ENCODE results near the gene TIAM2. TPM values are rescaled to one million over a fixed set of nuclear protein-coding genes. Genes with fewer than 3 reads are reported as not detected.
"Not testable (repeated sequence)": the region's sequence is repeated elsewhere in the genome, so short reads cannot be mapped to it uniquely, and the experiment has no call there.

Gene TIAM2
- total RNA-seq, 1 donor from 2014 or later: 5.9 TPM

DNA sequence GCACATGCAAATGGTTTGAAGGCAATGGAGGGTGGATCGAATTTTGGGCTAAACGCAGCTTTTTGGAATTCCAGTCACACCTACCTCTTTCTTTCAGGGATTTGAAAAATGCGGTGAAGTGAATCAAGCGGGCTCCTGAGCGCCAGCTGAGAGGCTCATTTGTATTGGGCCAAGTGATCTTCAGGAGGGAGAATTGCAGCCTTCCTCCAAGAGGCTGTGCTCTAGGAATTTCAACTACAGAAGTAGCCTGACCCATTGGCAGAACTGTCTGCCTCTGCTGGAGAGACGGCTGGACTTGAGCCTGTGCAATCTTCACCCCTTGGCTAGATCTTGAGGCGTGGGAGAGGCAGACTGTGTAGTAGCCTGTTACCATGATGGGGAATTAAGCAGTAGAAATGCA lies 5.7 kb upstream of the TIAM2 start:
- intact Hi-C loops (cut with micrococcal nuclease): no loop called here

DNA sequence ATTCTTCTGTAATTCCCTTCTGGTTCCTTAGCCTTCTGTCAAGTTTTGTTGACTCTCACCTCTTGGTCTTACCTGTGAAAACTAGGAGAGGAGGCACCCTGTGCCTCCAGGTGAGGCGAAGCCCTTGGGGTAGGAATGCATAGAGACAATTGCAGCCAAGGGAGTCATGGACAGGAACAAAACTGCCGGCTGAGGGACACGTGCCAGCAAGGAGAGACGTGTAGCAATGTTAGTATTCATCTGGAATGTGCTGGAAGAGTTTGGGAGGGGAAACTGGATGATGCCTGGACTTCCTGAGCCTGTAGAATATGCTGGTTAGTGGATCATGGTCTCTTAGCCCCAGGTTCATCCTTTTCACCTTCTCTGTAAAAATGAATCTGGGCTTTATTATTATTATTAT lies 3.9 kb upstream of the TIAM2 start:
- intact Hi-C loops (cut with micrococcal nuclease): no loop called here

DNA sequence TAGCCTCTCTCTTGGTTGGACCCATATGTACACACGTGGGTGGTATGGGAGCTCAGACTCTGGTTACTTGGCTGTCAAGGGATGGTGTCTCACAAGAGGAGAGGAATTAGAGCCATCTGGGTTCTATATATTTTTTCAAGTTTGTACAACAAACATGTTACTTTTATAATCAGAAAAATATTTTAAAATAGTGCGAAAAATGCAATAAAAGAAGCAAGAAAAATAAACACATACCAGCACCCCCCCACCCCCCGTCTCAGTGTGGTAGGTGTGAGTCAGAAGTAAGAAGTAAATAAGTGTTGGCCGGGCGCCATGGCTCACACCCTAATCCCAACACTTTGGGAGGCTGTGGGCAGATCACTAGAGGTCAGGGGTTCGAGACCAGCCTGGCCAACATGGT lies 2.1 kb upstream of the TIAM2 start:
- intact Hi-C loops (cut with micrococcal nuclease): no loop called here

DNA sequence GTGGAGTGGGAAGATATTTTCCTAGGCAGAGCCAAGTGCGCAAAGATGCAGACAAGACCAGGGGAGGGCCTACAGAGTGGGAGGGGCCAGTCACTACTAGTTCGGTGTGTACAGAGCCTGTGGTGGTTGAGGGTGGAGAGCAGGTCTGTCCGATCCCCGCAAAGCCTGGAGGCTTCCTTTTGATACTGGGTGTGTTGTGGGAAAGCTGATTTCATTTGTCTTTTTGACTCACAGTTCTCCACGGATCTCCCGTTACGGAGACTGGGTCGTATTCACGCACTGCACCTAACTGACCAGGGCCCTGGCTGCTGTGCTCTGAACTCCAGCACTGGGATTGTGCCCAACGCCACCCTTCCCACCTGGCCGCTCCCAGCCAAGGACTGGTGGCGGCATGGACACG lies 1.4 kb upstream of the TIAM2 start:
- intact Hi-C loops (cut with micrococcal nuclease): loop anchor here (2.0 kb wide), 1 partner anchor 181 kb away; no protein-coding TSS in a partner anchor

DNA sequence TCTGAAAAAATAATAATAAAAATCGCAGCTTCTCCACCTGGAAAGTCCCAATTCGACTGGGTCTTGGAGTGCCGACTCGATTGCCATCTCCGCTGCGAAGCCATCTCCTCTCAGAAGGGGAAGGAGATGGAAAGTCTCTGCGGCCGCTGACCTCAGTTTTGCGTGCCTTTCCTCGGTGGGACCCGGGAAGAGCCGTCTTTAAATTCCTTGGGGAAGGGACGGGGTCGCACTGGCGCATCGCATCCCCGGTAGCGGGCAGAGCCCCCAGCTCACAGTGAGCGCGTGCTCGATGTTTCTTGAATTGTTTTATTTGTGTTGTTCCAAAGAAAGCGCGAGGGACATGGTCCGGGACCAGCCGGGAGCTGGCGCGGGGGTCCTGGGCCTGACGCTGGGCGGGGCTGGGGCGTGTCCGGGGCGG lies 270 bp upstream of the TIAM2 start:
- intact Hi-C loops (cut with micrococcal nuclease): loop anchor here (2.0 kb wide), 1 partner anchor 180 kb away; no protein-coding TSS in a partner anchor

DNA sequence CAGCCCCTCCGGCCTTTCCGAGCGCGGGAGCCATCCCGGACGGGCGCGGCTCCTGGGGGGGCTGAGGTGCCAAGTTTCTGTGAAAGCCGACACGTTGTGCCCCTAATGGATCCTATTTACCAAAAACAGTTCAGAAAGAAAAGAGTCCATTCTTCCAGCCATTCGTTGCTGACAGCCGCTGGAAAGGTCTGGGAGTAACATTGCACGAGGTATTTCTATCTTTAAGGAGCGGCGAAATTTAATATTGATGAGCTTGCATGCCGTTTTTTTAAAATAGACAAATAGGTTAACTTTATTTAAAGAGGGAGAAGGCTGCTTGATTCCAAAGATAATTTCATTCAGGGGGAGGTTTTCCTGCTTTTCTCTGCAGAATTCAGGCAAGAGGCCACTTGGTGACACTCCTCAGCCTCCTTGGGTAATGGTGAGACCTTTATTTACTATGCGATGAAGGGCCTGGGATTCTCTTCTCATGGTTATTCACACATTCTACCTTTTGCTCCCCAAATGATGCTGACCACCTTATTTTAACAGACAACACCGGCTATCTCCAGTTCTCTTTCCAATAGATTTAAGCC lies 988 bp downstream of the TIAM2 start:
- intact Hi-C loops (cut with micrococcal nuclease): no loop called here

DNA sequence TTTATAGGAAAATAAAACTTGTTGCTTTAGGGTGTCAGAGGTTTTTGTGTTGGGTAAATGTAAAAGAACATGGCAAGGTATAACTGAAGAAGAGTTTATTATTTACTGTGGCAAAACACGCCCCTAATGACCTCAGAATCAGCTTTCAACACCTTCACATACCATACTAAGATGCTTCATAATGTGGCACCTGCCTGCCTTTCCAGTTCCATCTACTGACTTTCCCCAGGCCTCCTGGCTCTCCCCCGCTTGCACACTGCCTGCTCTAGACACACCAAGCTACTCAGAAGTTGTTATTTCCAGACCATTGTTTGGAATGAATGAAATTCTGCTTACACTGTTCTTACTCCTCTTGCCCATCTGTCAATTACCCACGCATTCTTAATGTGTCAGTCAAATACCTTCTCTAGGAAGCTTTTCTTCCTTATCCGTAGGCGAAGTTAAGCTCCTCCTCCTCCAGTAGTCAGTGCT lies 1.8 kb downstream of the TIAM2 start:
- intact Hi-C loops (cut with micrococcal nuclease): no loop called here

DNA sequence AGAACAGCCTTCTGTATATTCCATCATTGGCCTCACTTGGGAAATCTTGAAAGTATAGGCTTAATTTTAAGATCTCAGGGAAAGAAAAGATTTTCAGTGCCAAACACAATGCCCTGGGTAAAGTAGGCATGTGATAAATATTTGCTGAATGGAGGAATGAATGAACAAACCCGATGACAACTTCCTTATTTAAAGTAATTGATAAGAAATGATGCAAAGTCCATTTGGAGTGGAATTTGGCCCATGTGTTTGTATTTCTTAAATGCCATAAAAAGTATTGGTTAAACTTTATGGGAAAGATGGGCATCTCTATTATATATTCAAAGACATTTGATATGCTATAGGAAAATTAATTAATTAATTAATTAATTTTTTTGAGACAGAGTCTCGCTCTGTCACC lies 3.7 kb downstream of the TIAM2 start:
- intact Hi-C loops (cut with micrococcal nuclease): no loop called here

DNA sequence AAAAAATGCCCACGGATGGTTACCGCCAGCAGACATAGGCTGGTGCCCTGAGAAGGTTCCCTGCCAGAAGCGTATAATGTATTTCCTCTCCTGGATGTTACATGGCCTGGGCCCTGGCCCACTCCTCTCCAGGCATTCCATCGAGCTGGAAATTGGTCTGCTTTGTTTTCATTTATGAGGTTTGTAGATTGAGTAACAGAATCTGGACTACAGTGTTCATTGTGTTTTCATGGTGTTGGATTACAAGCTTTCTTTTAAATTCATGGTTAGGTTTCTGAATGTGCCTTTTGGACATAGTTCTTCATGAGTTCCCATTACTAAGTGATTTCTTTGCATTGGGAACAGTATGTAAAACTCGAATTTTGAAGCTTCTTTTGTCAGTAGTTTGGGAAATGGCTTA lies 6.4 kb downstream of the TIAM2 start:
- intact Hi-C loops (cut with micrococcal nuclease): no loop called here

DNA sequence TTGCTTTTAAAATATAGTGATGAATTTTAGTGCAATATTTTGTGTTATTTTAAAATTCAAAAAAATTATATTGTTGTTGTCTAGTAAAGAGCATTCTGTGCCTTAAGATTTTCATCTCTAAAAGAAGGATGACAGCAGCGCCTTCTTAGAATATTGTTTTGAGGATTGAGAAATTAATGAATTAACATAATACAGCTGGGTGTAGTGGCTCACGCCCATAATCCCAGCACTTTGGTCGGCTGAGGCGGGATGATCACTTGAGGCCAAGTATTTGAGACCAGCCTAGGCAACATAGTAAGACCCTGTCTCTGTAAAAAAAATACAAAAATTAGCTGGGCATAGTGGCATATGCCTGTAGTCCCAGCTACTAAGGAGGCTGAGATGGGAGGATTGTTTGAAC lies 6.8 kb downstream of the TIAM2 start:
- intact Hi-C loops (cut with micrococcal nuclease): no loop called here

DNA sequence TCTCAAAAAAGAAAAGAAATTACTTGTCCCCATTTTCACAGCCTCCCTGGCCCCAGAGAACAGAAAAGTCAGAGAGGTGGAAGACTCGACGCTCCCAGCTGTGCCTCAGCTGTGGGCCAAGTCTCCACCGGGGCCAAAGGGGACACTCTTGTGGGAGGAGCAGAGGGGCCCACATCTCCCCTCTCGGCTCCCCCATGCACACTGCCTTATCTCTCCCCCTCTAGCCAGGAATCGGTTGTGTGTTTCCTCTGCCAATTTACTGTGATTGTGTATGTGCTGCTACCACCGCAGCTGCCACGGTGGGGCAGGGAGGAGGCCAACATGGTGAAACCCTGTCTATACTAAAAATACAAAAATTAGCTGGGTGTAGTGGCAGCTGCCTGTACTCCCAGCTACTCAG lies 8.4 kb downstream of the TIAM2 start:
- intact Hi-C loops (cut with micrococcal nuclease): no loop called here

DNA sequence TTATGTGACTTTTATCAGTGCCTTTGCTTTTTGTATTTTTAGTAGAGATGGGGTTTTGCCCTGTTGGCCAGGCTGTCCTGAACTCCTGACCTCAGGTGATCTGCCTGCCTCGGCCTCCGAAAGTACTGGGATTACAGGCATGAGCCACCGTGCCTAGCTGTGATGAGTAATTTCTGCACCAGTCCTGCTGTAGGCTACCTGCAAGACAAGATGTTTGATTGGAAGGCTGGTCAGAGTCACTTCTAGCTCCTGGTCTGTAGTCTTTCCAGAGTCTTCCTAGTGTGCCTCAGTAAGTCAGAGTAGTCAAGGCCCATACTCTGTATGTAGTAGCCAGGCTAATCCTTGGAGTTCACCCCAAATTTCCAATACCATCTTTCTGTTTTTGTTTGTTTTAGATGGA lies 8.9 kb downstream of the TIAM2 start:
- intact Hi-C loops (cut with micrococcal nuclease): no loop called here

DNA sequence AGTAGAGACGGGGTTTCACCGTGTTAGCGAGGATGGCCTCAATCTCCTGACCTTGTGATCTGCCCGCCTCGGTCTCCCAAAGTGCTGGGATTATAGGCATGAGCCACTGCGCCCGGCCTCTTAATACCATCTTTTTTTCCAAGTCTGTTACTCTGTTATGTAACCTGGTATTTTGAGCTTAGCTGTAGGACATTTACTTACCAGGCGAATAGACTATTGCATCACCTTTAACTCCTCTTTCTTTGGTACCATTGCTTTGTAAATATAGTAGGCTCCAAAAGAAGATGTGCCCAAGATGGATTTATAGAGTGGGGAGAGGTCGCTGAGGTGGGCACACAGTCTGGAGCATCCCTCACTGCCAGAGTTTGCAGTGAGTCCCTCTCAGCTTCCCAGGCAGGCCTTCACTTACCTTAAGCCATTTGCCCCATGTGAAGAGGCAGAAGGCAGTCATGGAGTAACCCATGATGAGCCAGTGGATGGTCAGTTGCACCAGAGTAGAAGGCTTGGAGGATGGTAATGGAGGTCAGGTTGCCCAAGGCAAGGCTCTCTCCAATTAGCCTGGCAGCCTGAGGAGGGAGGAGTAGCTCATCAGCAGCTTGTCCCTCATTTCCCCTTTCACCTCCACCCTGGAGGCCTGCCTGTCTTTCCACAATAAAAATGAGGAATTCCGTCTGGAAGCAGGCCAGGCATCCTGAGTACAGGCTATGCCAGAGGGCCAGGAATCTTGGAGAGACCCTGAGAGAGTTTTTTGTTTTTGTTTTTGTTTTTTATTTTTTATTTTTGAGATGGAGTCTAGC lies 9.7 kb downstream of the TIAM2 start:
- intact Hi-C loops (cut with micrococcal nuclease): no loop called here

DNA sequence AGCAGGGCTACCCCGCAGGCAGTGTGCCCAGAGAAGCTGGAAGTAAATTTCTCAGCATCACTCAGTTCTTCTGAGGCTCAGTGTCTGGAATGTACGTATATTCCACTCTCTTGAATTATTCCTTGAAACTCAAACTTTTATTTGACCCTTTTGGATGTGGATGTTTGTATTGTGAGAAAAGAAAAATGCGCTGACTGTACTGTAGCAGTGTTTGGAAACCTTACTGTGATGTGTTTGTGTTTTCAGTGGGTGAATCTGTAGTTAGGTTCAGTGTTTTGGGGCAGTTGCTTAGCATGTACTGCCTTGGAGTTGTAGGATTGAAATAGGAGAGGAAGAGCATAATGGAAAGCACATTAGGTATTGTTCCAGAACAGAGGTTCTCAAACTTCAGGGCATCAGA lies 13.5 kb downstream of the TIAM2 start:
- intact Hi-C loops (cut with micrococcal nuclease): no loop called here

DNA sequence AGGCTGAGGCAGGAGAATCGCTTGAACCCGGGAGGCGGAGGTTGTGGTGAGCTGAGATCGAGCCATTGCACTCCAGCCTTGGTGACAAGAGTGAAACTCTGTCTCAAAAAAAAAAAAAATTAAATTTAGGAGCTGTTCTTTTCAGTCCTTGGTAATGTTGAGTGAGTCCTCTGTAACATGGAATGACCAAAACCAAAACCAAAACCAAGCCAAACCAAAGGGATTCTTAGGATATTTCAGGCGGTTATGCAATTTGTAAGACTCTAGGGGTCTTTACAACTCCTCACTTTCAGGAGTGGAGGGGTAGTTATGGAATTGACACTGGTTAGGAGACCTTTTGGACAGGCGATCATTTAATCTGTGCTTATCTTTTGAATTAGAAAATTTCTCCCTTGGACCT lies 15.8 kb downstream of the TIAM2 start:
- intact Hi-C loops (cut with micrococcal nuclease): no loop called here

DNA sequence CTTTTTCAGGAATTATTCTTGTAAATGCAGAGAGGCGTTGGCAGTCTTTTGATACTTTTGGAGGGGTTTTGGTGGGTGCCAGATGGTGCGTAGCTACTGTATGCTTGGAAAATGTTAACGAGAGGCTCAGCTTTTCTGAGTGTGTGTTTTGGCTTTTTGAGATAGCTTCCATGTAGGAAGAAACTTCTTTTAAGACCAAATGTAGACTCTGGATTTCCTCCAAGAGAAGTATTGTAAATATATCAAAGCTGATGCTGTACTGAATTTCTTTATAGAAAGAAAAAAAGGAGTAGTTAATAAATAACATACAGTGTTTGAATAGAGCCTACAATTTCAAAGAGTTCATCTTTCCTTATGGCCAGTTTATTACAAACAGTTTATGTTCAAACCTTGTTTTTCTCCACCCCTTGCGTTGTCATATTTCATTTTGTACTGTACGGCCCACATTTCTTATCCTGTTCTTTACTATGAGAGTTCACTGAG lies 16.7 kb downstream of the TIAM2 start:
- intact Hi-C loops (cut with micrococcal nuclease): no loop called here

DNA sequence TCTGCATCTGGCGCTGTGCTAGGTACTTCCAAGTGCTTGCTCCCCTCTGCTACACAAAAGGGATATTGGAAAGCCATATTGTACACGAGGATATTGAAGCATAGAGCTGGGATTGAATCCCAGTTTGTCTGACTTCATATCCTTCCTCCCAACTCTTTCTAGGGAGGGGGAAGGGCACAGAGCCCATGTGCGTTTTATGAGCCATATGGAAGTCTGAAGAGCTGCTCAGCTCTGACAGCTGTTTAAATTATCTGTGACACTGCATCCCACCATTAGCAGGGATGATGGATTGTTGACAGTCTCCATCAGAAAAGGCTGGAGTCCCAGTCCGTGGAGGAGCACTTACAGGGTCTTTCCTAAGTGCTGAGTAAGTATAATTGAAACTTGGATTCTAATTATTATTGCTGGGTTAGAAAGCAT lies 18.4 kb downstream of the TIAM2 start:
- intact Hi-C loops (cut with micrococcal nuclease): no loop called here

DNA sequence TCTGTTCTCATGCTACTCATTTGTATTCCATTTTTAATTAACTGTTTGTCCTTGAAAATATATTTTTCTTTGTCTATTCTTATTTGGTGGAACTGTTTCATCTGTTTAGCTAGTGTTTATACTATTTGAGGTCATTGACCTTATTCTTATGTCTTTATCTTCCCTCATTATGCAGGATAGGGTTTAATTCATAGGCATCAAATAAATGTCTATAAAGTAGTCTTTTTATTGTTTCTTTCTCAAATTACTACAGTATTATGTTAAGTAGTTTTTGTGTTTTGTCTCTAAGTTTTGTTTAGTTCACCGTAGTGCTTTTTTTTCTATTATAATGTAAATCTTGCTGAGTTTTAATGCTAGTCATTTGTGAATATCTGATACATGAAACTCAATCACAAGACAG lies 19.0 kb downstream of the TIAM2 start:
- intact Hi-C loops (cut with micrococcal nuclease): no loop called here

DNA sequence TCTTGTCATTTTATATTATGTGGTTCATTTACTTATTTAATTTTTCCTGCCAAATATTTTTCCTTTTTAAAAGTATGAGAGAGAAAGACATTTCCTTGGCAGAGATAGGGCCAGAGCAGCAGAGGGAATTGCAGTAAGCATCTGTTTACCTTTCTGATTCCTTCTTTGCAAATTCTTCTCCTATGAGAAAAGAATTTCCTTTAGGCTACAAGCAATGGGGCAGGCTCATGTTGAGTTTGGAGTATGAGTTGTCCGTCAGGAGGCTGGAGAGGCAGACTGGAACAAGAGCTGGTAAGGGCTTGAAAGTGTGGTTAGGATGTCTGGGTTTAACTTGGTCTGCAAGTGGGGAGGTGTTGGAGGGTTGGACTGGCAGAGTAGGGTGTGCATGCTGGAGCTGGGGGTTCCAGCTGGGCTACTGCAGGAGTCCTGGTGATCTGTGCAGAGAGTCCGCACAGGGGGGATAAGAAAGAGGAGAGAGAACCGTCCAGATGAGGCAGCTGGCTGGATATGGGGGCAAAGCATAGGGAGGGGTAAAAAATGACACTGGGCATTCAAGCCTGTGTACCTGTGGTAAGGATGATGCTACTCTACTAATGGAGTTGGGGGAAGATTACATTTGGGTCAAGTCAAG lies 19.7 kb downstream of the TIAM2 start:
- intact Hi-C loops (cut with micrococcal nuclease): no loop called here

DNA sequence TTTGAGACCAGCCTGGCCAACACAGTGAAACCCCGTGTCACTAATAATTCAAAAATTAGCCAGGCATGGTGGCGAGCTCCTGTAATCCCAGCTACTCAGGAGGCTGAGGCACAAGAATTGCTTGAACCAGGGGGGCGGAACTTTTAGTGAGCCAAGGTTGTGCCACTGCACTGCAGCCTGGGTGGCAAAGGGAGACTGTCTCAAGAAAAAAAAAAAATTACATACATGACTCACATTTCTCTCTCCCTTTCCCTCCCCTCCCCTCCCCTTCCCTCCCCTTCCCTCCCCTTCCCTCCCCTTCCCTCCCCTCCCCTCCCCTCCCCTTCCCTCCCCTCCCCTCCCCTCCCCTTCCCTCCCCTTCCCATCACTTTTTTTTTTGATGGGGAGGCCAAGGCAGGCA lies 23.3 kb downstream of the TIAM2 start:
- intact Hi-C loops (cut with micrococcal nuclease): not testable (repeated sequence)

DNA sequence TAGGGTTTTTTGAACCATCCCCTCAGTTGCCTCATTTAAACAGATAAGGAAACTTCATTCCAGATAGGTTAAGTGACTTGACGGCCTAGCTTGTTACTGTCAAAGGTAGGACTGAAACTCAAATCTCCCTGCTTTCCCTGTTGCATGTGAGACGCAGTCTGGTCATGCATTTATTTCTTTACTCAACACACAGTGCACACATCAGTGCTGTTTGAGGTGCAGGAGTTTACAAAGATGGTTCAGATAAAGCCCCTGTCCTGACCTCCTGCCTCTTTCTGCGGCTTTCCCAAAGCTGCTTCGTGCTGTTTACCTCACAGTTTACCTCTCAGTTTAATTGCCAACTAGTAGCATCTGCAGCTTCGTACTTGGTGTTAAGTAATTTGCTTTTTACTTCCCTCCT lies 26.6 kb downstream of the TIAM2 start:
- intact Hi-C loops (cut with micrococcal nuclease): no loop called here

DNA sequence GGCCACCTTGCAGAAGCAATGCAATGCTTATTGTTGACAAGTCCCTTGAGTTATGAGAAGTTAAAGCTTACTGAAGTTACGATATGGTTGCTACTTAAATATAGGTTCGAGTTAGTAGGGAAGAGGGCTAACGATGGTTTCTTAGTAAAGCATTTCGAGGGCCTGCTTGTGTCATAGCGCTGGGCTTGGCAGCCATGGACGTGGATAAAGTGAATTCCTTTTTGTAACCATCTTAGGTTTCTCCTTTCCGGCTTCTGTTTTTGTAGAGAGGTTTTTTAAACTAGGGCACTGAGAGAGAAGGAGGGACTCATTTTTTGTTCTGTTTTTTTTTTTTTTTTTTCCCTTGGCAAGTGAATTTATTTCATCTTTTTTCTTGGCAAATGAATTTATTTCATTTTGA lies 27.6 kb downstream of the TIAM2 start:
- intact Hi-C loops (cut with micrococcal nuclease): no loop called here

All from T-helper 2 cell treated with Interferon-gamma antibody and Interleukin-4, amounts not matched to agents 100 ng/mL and 5 ng/mL, for 36 hours (primary cell).